ENCODE results near the gene MRPS30.

DNA sequence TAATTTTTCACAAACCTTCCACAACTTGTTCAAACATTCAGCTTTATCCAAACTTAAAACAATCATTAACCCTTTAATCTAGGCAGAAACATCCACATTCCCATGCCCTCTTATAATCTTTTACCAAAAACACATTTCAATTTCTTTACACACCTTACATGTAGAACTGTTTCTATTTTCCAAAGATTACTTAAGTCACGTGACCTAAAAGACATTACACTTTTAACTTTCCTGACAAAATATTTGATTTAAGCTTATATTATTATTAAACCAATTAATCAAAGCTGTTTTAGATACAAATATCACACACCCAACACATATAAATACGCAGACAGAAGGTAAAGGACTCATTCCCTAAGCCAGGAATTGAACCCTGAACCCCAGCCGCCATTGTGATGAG lies 21.0 kb upstream of the MRPS30 start:
- TF ChIP-seq, protein P1, sequence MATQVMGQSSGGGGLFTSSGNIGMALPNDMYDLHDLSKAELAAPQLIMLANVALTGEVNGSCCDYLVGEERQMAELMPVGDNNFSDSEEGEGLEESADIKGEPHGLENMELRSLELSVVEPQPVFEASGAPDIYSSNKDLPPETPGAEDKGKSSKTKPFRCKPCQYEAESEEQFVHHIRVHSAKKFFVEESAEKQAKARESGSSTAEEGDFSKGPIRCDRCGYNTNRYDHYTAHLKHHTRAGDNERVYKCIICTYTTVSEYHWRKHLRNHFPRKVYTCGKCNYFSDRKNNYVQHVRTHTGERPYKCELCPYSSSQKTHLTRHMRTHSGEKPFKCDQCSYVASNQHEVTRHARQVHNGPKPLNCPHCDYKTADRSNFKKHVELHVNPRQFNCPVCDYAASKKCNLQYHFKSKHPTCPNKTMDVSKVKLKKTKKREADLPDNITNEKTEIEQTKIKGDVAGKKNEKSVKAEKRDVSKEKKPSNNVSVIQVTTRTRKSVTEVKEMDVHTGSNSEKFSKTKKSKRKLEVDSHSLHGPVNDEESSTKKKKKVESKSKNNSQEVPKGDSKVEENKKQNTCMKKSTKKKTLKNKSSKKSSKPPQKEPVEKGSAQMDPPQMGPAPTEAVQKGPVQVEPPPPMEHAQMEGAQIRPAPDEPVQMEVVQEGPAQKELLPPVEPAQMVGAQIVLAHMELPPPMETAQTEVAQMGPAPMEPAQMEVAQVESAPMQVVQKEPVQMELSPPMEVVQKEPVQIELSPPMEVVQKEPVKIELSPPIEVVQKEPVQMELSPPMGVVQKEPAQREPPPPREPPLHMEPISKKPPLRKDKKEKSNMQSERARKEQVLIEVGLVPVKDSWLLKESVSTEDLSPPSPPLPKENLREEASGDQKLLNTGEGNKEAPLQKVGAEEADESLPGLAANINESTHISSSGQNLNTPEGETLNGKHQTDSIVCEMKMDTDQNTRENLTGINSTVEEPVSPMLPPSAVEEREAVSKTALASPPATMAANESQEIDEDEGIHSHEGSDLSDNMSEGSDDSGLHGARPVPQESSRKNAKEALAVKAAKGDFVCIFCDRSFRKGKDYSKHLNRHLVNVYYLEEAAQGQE (IDR thresholded peaks at IDR 0.05; ENCODE audit: low read depth), result no peak
- TF ChIP-seq USF1 (IDR thresholded peaks at IDR 0.05), result no peak
- no peak for TF ChIP-seq EP300 (IDR thresholded peaks at IDR 0.05; ENCODE audit: borderline replicate concordance)
- TF ChIP-seq RAD21 (IDR thresholded peaks at IDR 0.05; ENCODE audit: low read depth), result no peak
- TF ChIP-seq CREB1 (IDR thresholded peaks at IDR 0.05; ENCODE audit: low read depth), result no peak
